Epithelial cell of proximal tubule (primary cell): ENCODE data around the gene FGF22. TPM values are rescaled to one million over a fixed set of nuclear protein-coding genes. Genes with fewer than 3 reads are reported as not detected.
A peak's percentile ranks its signal among the peaks of the same experiment; 100 is the strongest.

Experiments used
- DNase-seq: peaks from one replicate; pipeline ENCODE4 v3.0.0-alpha.2; 2011; ENCODE audit warnings: low read depth
- H3K4me3 ChIP-seq: 2 replicates; pipeline ENCODE4 v1.5.1; 2011; ENCODE audit warnings: low read depth, mild to moderate bottlenecking, low read length
- CTCF ChIP-seq: conservative IDR thresholded peaks from 2 replicates; pipeline ENCODE4 v1.5.1; 2012; ENCODE audit warnings: low read depth, mild to moderate bottlenecking, low read length
- total RNA-seq: library from RNA; depleted of rRNA; stranded (reverse); fragments of >200 nt; gene quantifications from 2 replicates; pipeline ENCODE4 v1.2.3, GENCODE V29; 2015

Gene FGF22
- 0.29 TPM in 1 of 2 replicates, not detected in the other for total RNA-seq

GRCh38 chr19:639253-640160 lies at the start of gene FGF22:
Gene FGF22 (plus strand): TSS chr19:639879. CDS start chr19:639926, 47 bp downstream.
- no peak for DNase-seq
- no peak for TF ChIP-seq CTCF
- H3K4me3 ChIP-seq = peak within 1 kb of the TSS; percentile 52

GRCh38 chr19:590396-590745 lies 49.3 kb upstream of the FGF22 start:
- no peak overlapping the region for H3K4me3 ChIP-seq
- TF ChIP-seq CTCF = no peak
- no peak for DNase-seq

- no peak for TF ChIP-seq CTCF
- DNase-seq = no peak
- H3K4me3 ChIP-seq = no peak overlapping the region
These were observed 49.0 kb upstream of the FGF22 start for GRCh38 chr19:590750-591098.

GRCh38 chr19:591099-591958 lies 48.4 kb upstream of the FGF22 start:
- DNase-seq = no peak

GRCh38 chr19:592101-592500 lies 47.6 kb upstream of the FGF22 start:
- H3K4me3 ChIP-seq = no peak overlapping the region
- TF ChIP-seq CTCF = no peak
- DNase-seq = no peak

More at GRCh38 chr19:591099-591958, 48.4 kb upstream of the FGF22 start:
- no peak overlapping the region for H3K4me3 ChIP-seq
- no peak for TF ChIP-seq CTCF

- no peak overlapping the region for H3K4me3 ChIP-seq
- DNase-seq = no peak
- TF ChIP-seq CTCF = no peak
These were observed 46.6 kb upstream of the FGF22 start for GRCh38 chr19:593055-593454.
